Common myeloid progenitor, CD34-positive (primary cell): ENCODE results near the gene GRB10.

Experiments used
- CTCF ChIA-PET: fragments of 350-600 bp; sonication (Branson Sonifier 250); formaldehyde crosslinking; loops from one replicate; lab custom pipeline; 2021; ENCODE audit warnings: antibody characterized with exemption; lab: Charles Lee
- POLR2A ChIA-PET: fragments of 350-600 bp; sonication (Branson Sonifier 250); formaldehyde crosslinking; loops from one replicate; lab custom pipeline; 2021; ENCODE audit warnings: antibody characterized with exemption; lab: Charles Lee
- DNase-seq, 3 donors: peaks; one replicate each; pipeline versions ENCODE4 v3.0.0 to v3.0.0-alpha.2; 2013
- H3K27ac ChIP-seq, 2 experiments: 1 replicate in 1 of 2; 2 replicates in 1 of 2; pipeline ENCODE4 v1.7.0; 2013; ENCODE audit warnings: inconsistent platforms in 2 of 2, low read length in 2 of 2, mild to moderate bottlenecking in 2 of 2, low read depth in 1 of 2, moderate library complexity in 1 of 2; ENCODE audit not compliant: severe bottlenecking in 2 of 2, insufficient read depth in 1 of 2, poor library complexity in 1 of 2
- H3K27me3 ChIP-seq, 5 experiments: replicated peaks in 2 of 5; 1 replicate in 3 of 5; 2 replicates in 2 of 5; pipeline versions ENCODE4 v1.6.1 to v1.7.0; 2013; ENCODE audit warnings: low read length in 4 of 5, mild to moderate bottlenecking in 2 of 5, moderate library complexity in 2 of 5, inconsistent platforms in 1 of 5; ENCODE audit not compliant: insufficient read depth in 5 of 5, control insufficient read depth in 4 of 5
- H3K36me3 ChIP-seq, 4 experiments: 1 replicate in 2 of 4; 2 replicates in 2 of 4; pipeline versions ENCODE4 v1.6.1 to v1.7.0; 2013; ENCODE audit warnings: low read length in 3 of 4, control low read depth in 1 of 4, mild to moderate bottlenecking in 1 of 4; ENCODE audit not compliant: control insufficient read depth in 4 of 4, insufficient read depth in 4 of 4
- H3K4me1 ChIP-seq, 4 experiments: 1 replicate in 3 of 4; 2 replicates in 1 of 4; pipeline versions ENCODE4 v1.6.1 to v1.7.1; 2013; ENCODE audit warnings: low read length in 3 of 4, mild to moderate bottlenecking in 3 of 4, control low read depth in 1 of 4, inconsistent platforms in 1 of 4, moderate library complexity in 1 of 4; ENCODE audit not compliant: control insufficient read depth in 4 of 4, insufficient read depth in 4 of 4; ENCODE audit errors: control extremely low read depth in 1 of 4
- H3K4me3 ChIP-seq, 7 experiments: 1 replicate in 4 of 7; 2 replicates in 3 of 7; pipeline versions ENCODE4 v1.5.1 to v1.7.0; 2013; ENCODE audit warnings: mild to moderate bottlenecking in 7 of 7, low read length in 6 of 7, moderate library complexity in 6 of 7, inconsistent platforms in 2 of 7, low read depth in 2 of 7, control low read depth in 1 of 7; ENCODE audit not compliant: insufficient read depth in 4 of 7, control insufficient read depth in 1 of 7; ENCODE audit errors: extremely low read depth in 1 of 7
- H3K9me3 ChIP-seq, 5 experiments: 1 replicate in 4 of 5; 2 replicates in 1 of 5; pipeline versions ENCODE4 v1.6.1 to v1.7.1; 2013; ENCODE audit warnings: low read length in 4 of 5, mild to moderate bottlenecking in 2 of 5, inconsistent platforms in 1 of 5, low read depth in 1 of 5, moderate library complexity in 1 of 5; ENCODE audit not compliant: control insufficient read depth in 4 of 5, insufficient read depth in 2 of 5; ENCODE audit errors: control extremely low read depth in 1 of 5
- WGBS: methylation state at CpG from one replicate; pipeline ENCODE4 v1.1.5; 2013; ENCODE audit not compliant: insufficient coverage; 5-methylcytosine and 5-hydroxymethylcytosine counted together

The GRB10 gene

DNA sequence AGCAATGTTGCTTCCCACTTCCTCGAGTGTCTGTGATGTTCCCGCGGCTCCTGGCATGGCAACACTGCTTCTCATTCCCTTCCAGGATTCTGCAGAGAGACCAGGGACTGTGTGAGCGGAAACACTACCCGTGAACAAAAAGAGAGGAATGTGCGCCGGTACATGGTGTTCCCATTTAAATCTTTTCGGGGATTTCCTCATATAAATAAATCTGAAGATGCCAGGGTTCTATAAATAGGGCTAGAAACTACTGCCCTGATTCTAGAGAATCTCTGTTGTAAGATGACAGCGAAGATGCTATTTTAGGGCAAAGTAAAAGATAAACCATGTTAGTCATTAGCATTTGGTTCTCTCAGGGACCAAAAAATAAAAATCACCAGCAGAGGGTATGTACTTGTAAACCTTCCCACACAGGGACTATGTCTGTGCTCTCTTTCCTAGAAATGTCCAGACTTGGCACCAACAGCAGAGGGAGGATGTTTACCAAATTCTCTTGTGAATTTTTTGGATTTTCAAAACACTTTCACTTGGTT is 125.3 kb downstream of the GRB10 start:
- Histone ChIP-seq H3K4me3 (no peak overlapping the region), H3K36me3 (peaks cover 0 to 23% (median 13%) of the 10 kb centered on the region in 4 experiments), H3K9me3 (no peaks in the 10 kb centered on the region), H3K4me1 (peaks cover 5 to 40% (median 34%) of the 10 kb centered on the region in 4 experiments), H3K27me3 (no peaks in the 10 kb centered on the region), H3K27ac (no peak overlapping the region)
- DNase-seq: no peak
- 97% methylated on average over 8 of the region's 9 CpGs for WGBS
- ChIA-PET CTCF (interaction anchor here (1.3 kb wide), 1 partner anchor 39 kb away, joined by 3 read pairs; no protein-coding TSS in a partner anchor), POLR2A (no interaction called here)

DNA sequence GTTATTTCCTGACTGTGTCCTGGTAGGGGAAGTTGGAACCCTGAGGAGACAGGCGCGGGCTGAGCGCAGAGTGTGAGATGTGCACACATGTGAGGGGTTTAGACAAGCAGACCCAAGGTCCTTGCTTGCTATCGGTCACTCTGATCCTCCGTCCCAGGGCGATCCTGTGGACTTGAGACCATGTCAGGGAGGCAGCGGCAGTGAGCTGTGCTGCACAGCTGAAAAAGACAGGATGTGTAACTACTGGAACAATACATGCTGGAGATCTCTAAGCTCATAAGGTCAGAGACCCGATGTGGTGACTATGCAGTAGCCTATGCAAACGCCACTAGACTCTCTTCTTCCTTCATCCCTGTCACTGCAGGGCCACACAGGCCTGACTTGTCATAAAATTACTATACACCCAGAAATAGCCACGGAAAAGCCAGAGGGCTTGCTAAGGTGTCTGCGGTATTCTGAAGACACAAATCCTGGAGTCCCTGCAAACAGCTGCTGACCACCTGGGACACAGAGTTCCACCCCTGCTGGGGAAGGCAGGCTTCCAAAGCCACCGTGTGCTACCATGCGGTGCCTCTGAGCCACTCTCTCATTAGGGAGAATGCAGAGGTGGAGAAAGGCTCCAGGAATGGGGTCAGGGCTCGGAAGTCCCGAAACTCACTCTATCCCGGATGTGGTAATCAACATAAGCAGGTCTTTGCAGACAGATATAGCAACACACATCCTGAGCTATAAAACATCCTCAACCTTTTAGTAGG is 126.4 kb downstream of the GRB10 start:
- H3K4me1 ChIP-seq: peaks cover 5 to 29% (median 23%) of the 10 kb centered on the region in 4 experiments
- POLR2A ChIA-PET: no interaction called here
- no peak overlapping the region for H3K27ac ChIP-seq
- 91% methylated on average over 16 of the region's 16 CpGs for whole genome bisulfite sequencing
- H3K9me3 ChIP-seq: no peaks in the 10 kb centered on the region
- no peak for DNase-seq
- no peak overlapping the region for H3K4me3 ChIP-seq
- CTCF ChIA-PET: interaction anchor here (0.7 to 1.3 kb wide), 3 partner anchors 9 to 45 kb away, joined by 3 read pairs; no protein-coding TSS in a partner anchor
- no peaks in the 10 kb centered on the region for H3K27me3 ChIP-seq
- peaks cover 0 to 27% (median 16%) of the 10 kb centered on the region in 4 experiments for H3K36me3 ChIP-seq

DNA sequence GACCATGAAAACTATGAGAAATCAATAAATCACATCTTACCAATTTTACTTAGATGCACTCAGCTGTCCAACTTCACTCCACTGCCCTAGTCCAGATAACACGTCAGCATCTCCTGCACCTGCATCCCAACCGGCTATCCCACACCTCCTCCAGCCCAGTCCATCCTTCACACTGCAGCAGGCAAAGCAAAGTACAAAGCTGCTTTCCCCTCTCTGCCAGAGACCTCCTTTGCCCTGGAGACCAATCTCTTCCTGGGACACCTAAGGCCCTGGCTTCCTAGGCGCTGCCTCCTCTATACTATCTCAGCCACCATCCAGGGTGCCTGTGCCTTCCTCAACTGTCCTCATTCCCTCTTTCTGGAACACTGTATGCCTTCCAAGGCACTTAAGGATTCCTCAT is 127.2 kb downstream of the GRB10 start:
- Histone ChIP-seq H3K4me1 (peaks cover 0 to 21% (median 14%) of the 10 kb centered on the region in 4 experiments), H3K9me3 (no peaks in the 10 kb centered on the region), H3K36me3 (peaks cover 0 to 31% (median 18%) of the 10 kb centered on the region in 4 experiments), H3K27me3 (no peaks in the 10 kb centered on the region), H3K4me3 (no peak overlapping the region), H3K27ac (no peak overlapping the region)
- CTCF ChIA-PET: interaction anchor here (0.7 to 2.5 kb wide), 4 partner anchors 8 to 44 kb away, joined by 3 to 7 read pairs (median 4); no protein-coding TSS in a partner anchor
- no peak for DNase-seq
- 100% methylated on average over 3 of the region's 3 CpGs for WGBS
- POLR2A ChIA-PET: no interaction called here

DNA sequence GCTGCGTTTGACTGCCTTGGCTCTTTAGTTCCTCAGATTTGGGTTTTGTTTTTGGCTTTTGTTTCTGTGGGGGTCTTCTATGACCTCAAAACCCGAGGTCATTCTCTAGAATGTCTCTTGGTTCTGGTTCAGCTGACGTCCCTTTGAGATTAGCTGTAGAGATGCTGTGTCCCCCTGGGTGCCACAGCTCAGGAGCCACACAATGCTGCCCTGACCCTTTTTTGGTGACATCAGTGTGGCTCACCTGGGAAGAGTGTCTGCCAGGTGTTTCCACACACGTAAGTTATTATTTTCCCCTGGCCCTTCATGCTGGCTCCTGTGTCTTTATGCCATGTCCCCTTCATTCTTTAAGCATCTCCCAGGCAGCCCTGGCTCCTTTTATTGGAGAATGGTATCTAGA is 127.7 kb downstream of the GRB10 start:
- ChIA-PET POLR2A (no interaction called here), CTCF (interaction anchor here (1.2 to 2.5 kb wide), 4 partner anchors 11 to 24 kb away, joined by 3 to 7 read pairs (median 4); no protein-coding TSS in a partner anchor)
- Histone ChIP-seq H3K9me3 (no peaks in the 10 kb centered on the region), H3K4me3 (no peak overlapping the region), H3K27me3 (no peaks in the 10 kb centered on the region), H3K27ac (no peak overlapping the region), H3K36me3 (peaks cover 0 to 36% (median 18%) of the 10 kb centered on the region in 4 experiments), H3K4me1 (peaks cover 0 to 16% (median 10%) of the 10 kb centered on the region in 4 experiments)
- 97% methylated on average over 4 of the region's 4 CpGs for WGBS
- DNase-seq: no peak

DNA sequence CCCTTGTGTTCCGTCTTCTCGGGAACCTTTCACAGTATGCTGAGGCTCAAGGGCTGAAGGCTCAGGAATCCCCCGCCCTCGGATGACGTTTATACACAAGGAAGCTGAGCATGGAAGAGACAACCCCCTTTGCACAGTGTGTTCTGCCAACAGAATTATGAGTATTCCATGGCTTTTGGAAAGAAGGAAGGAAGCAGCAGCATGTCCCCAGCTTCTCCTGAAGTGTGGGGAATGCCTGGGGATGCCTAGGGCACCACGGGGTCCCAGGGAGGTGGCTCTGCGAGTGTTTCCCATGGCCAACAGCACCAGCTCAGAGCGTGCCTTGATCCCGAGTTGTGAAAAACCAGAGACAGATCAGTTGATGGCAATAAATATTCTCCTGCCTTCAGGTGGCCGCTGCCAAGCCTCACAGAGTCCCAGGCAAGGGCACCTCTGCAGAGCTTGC is 128.7 kb downstream of the GRB10 start:
- H3K27ac ChIP-seq: no peak overlapping the region
- CTCF ChIA-PET: interaction anchor here (1.2 to 2.5 kb wide), 6 partner anchors 9 to 186 kb away, joined by 3 to 7 read pairs (median 4); no protein-coding TSS in a partner anchor
- no peaks in the 10 kb centered on the region for H3K9me3 ChIP-seq
- no peaks in the 10 kb centered on the region for H3K27me3 ChIP-seq
- DNase-seq: no peak
- POLR2A ChIA-PET: no interaction called here
- WGBS: 92% methylated on average over 10 of the region's 10 CpGs
- peaks cover 0 to 39% (median 19%) of the 10 kb centered on the region in 4 experiments for H3K36me3 ChIP-seq
- peaks cover 0 to 10% (median 5%) of the 10 kb centered on the region in 4 experiments for H3K4me1 ChIP-seq
- no peak overlapping the region for H3K4me3 ChIP-seq

DNA sequence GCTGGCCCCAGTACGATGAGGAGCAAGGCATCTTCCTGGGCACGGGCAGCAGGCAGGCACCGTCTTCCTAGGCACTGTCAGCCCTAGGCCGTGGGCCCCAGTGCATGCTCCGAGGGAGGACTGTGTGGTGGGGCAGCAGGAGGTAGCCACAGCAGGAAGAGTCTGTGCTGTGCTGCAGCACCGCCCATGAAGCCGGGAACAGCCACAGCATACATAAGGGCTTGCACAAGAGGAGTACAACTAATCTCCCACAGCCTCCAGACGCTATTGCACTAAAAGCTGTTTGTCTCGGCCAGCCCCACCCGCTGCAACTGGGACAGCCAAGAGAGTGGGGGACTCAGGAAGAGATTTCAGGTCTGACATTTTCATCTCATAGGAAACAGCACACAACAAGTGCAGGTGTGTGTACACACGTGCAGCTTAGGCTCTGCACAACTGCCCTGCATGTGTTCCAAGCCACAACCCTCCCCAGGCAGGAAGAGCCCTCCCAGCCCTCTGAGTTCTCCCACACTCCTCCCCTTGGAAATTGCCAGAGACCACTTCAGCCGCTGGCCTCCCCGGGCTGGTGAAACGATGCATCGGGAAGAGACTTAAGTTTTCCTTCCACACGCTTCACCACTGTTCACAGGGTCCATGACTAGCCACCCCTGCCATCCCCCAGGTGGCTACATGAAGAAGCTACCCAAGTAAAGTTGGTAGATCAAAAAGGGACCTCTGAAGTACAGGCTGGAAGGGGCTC is 129.4 kb downstream of the GRB10 start:
- Histone ChIP-seq H3K36me3 (peaks cover 0 to 38% (median 21%) of the 10 kb centered on the region in 4 experiments), H3K4me1 (peaks cover 0 to 10% (median 5%) of the 10 kb centered on the region in 4 experiments), H3K9me3 (no peaks in the 10 kb centered on the region), H3K27me3 (no peaks in the 10 kb centered on the region), H3K27ac (no peak overlapping the region), H3K4me3 (no peak overlapping the region)
- 83% methylated on average over 8 of the region's 16 CpGs for WGBS
- ChIA-PET POLR2A (no interaction called here), CTCF (interaction anchor here (1.2 to 2.5 kb wide), 6 partner anchors 8 to 185 kb away, joined by 3 to 7 read pairs (median 4); no protein-coding TSS in a partner anchor)
- no peak for DNase-seq
